Measurements from ENCODE around the gene SPDL1.
A peak's percentile ranks its signal among the peaks of the same experiment; 100 is the strongest.

Gene SPDL1

DNA sequence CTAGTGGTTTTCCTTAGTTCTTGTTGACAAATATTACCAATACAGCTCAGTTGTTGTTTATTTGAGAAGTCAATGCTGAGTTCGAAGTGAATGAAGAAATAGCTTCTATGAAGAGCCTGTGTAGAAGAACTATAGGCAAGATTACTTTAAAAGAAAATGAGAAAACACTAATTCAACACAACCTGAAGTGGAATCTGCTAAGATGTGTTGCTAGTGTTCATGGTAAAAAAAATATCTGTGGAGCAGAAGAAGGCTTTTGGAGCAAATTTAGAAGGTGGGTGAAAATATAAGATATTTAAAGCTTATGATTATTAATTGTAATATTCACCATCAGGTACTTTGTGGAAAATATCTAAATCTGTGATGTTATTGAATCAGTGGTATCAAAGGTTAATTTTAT is 51.0 kb downstream of the SPDL1 start:
- ATAC-seq, result no peak

DNA sequence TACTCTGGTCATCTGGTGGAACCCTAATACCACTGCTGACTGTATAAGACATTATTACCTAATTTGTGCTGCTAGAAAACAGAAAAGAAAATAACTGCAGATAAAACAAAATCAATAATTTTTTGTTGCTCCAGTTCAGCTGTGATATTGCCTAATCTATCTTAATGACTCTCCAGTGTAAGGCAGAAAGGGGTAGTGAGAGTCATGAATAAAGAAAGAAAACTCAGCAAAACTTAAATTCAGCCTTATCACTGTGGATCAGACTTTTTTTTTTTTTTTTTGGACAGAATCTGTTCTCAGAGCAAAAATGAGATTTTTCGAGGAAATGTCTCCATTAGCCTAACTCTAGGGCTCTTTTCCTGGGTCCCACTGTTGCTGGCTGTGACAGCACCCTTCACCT is 52.4 kb downstream of the SPDL1 start:
- ATAC-seq, result no peak

DNA sequence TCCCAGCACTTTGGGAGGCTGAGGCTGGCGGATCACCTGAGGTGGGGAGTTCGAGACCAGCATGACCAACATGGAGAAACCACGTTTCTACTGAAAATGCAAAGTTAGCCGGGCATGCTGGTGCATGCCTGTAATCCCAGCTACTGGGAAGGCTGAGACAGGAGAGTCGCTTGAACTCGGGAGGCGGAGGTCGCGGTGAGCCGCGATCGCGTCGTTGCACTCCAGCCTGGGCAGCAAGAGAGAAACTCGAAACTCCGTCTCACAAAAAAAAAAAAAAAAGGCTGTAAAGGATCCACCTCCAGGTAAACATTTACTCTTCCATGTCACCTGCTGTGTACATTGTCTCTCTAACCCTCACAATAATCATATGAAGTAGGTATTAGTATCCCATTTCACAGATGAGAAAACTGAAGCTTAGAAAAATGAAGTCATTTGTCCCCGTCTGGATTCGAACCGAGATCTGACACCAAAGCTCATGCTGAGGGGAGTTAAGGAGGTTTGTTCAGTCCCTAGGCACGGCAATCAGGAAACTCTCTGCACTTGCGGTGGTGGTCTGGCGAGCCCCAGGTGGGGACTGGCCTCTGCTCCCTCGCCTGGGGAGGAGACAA is 53.0 kb downstream of the SPDL1 start:
- no peak for ATAC-seq

DNA sequence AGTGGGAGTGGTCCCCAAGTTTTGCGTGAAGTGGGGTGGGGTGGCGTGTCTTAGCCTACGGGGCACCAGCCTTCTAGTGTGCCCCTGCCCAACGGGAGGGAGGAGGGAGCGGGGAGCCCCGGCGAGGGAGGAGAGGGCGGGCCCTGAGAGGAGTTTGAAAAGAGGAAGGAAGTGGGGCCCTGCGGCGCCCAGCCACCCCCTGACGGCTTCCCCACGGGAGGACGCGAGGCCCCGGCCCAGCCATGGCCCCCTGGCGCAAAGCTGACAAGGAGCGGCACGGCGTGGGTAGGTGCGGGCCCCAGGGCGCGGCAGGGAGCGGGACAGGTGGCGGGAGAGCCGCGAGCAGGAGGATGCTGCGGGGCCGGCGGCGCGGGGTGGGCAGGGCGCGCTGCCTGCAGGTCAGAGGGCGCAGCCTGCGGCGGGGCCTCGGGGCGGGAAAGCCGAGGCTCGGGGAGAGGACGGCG is 53.5 kb downstream of the SPDL1 start, which contains the start of gene DOCK2:
TSS of gene DOCK2 (plus strand) at position 191 of the 464 bp plus-strand sequence. CDS start at position 243, 52 bp downstream.
- peak; percentile 79 for ATAC-seq

DNA sequence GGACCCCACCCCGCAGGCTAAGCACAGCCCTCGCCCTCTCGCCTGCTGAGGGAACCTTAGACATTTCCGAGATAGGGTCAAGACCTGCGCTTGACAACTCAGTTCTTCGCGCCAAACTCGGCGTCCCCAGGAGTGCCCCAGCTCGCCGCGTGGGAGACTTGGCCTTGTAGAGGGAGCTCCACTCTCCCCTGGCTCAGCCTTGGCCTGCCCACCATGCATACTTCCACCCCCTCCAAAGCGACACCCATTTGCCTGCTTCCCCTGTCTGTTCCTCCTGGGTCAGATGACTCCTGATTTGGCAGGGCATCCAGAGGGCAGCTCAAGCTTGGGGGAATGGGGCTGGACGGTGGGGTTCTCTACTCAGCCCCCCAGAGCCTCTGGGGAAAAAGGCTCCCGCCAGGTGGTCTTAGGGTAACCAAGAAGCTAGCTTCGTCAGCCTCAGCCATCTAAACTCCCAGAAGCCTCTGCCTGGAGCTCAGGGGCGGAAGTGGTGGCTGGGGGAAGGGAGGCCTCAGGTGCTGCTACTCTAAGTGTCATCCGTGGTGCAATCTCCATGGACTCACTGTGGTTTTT is 54.1 kb downstream of the SPDL1 start:
- peak; percentile 87 for ATAC-seq

DNA sequence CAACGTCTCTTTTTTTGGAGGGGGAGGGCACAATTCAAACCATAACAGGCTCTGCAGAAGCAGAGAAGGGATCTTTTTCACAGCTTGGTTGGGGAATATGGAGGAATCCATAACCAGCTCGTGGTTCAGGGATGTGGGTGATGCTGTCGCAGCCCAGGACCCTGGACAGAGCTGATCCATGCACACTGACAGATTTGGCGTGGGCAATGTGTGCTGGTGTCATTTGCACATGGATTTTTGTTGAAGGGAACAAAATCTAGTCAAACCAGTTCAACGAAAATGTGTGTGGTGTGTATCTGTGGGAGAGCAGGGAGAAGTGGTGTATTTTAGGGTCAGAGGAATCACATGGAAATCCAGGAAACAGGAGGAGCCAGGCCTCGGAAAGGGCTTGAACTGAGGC is 57.7 kb downstream of the SPDL1 start:
- ATAC-seq, result no peak

DNA sequence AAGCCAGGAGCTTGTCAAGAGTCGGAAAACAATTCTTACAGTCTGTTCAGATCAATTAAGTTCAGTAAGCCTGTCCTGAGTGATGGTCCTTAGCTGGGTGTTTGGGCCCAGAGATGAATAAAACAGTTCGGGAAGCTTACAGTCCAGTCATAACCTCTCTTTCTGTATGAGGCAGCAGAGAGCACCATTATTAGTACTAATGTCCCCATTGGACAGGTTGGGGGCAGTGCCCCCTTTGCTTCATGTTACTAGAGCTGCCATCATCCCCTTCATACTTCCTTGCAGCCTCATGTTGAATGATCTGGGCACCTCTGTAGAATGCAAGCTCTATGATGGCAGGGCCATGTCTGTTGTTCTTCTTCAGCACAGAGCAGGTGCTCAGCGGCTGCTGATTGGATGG is 63.3 kb downstream of the SPDL1 start:
- ATAC-seq, result peak; percentile 26 to 42

DNA sequence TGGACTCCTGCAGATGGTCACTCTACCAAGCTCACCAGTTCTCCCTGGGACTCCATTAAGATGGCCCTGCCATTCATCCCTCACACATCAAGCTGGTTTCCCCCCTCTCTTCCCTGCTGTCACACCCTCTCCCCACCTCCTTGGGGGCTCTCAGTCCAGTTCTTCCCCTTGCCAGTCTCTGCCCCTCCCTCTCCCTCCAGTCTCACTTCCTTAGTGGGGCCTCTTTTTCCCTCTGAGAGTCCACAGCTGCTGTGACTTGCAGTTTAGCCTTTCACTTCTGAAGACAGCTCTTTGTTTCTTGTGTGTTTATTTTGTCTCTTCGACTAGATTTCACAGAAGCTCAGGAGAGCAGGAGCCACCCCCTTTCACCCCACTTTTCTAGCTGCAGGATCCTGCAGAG is 64.0 kb downstream of the SPDL1 start:
- no peak for ATAC-seq

DNA sequence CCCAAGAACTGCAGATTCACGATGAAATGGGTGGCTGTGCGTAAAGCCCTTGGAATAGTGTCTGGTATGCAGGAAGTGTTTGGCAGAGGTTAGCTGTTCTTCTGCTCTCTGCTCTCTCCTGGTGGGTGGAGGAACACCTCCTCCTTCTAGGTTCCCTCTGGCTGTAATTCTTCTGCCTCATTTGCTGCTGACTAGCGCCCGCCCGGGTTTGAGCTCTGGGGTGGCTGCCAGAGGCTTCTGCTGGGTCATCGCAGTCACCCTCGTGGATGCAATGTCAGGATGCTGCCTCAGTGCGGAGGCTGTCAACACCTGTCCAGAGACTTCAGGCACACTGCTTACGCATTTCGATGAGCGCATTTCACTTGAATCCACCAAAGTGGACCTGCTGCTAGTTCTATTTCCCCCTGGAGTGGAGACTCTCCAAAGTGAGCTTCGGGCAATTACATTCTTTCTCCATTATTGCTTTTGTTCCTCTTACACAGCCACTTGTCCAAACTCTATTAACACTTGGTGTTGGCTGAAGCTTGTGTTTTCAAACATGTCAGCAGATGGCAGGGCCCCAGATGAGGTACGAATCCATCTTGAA is 65.2 kb downstream of the SPDL1 start:
- ATAC-seq, result no peak

DNA sequence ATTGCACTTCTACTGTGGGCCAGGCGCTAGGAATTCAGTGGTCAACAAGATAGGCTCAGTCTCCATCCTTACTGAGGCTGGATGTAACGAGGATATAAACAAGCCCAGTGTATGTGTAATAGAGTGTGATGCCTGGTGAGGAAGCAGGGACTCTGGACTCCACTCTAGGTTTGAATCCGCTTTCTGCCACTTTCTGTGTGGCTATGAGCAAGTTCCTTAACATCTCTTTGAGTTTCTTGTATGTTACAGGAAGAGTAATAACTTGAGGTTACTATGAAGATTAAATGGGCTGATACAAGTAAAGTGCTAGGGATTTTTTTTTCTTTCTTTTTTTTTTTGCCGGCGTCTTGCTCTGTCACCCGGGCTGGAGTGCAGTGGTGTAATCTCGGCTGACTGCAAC is 65.9 kb downstream of the SPDL1 start:
- ATAC-seq, result peak; percentile 63 to 72

DNA sequence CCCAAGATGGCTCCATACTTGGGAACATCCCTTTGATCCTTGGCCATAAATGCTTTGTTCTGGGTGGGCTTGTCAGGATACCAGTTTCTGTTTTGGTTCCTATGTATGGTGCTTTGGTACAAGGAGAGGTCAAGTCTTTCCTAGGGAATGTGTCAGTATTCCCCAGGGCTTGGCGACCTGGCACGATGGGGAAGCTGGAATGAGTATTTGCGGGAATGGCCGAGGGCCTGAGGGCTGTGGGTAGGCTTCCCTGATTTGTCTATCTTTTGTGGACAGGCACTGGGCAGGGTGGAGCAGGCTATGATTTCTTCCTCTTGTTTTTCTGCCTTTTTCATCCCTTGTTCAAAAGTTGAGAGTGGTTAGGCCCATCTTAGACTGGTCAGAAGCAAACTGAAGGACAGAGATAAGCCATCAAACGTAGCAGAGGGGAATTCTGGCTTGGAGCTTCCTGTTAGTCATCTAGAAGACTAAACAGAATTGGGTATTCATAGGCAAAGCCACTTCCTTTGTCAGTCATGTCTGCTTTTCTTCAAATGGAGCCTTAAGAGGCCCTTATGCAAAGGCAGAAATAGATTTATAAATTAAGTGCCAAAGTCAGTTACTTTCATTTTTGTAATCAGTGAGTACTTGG is 67.2 kb downstream of the SPDL1 start:
- peak; percentile 69 to 72 for ATAC-seq

DNA sequence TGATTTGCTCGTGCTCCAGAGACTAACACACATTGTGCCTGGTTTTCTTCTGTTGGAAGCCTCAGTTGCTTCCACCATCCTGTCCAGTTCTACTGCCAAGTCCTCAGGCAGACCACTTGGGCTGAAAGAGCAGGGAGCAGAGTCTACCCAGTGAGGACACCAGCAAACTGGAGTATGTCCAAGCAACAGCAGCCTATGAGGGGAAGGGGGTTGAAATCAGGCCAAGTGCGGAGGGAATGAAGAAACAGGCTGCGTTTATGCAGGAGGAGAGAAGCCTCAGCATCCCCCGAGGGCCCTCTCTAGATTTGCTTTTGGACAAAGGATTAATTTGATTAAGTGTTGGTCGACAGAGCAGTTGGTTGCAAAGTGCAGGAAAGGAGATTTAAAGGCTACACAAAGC is 68.0 kb downstream of the SPDL1 start:
- no peak for ATAC-seq

DNA sequence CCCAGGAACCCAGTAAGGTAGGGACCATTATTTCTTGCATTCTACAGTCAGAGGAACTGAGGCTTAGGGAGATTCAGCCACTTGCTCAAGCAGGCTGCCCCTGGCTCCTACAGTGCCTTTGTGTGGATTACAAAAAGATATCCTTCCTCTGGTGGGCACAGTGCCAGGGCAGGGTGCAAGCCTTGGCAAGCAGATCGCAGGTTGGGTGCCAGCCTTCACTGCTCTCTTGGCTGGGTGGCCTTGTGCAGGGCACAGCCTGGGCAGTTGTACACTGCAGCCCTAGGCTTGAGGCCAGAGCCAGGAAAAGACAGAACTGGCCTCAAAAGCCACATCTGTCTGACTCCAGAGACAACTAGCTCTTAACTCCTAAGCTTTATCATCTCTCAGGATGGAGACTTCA is 68.5 kb downstream of the SPDL1 start:
- no peak for ATAC-seq

DNA sequence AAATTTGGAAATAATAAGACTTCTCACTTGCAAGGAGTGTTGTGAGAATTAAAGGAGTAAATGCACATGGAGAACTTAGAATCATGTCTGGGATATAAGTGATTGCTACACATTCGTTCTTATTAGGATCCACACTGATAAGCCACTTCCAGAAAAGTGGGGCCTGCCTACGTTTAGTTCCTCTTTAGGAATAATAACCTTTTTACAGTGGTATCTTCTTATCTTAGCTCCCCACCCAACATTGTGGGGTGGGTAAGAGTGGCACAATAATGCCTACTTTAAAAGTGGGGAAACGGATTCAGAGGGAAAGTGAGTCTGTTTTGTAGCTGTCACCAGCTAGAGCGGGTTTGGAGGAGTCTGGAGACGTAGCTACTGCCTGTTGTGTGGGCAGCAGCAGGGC is 69.5 kb downstream of the SPDL1 start:
- no peak for ATAC-seq
